ENCODE data around the gene NOVA2.

NOVA2 gene

DNA sequence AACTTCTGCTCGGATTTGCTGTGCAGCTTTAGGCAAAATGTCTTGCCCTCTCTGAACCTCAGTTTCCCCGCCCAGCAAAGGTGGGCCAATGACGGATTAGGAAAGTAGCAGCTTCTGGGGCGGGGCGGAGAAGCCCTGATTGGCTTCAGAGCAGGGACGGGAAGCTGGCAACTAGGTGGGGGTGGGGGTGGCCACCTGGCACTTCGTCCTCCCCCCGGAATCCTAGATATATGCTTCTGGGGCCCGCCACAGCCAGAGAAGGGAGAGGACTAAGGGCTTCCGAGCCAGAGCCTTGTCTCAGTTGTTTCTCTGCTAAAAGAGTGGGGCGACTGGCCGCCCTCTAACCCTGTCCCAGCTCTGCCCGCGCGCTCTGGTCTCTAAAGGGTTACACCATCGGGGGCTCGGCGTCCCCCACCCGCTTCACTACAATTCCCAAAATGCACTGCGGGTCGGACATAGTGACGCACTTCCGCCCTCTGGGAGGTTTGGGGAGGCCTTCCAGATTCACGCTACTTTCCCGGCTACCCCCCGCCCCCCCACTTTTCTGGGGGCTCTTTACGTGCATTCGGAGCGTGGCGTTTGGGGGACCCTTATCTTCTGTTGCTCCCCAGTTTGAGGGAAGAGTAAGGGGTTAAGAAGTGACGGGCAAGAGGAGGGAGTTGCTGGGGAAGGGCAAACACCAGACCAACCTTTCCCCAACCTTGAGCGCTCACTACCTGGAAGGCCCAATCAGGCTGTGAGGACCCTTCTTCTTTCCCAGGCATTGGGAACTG, 87.1 kb downstream of the NOVA2 start:
- H3K4me1 ChIP-seq (ENCODE audit: control insufficient read depth, insufficient read depth, low read depth, low read length), result peaks cover 40% of the 10 kb centered on the region
- no peak overlapping the region for H3K14ac ChIP-seq (ENCODE audit: low read length in 2 of 2)
- peaks cover 19% of the 10 kb centered on the region for H3K79me1 ChIP-seq (replicated peaks; ENCODE audit: low read length, poor library complexity, severe bottlenecking)
- H3K27ac ChIP-seq (ENCODE audit: low read length, poor library complexity, severe bottlenecking), result peak overlapping the region; percentile 94
- no peak overlapping the region for H2AK5ac ChIP-seq (ENCODE audit: low read length, severe bottlenecking)
- no peak overlapping the region for H2BK12ac ChIP-seq (ENCODE audit: low read length in 2 of 2)
- peak overlapping the region; percentile 54 for H2BK120ac ChIP-seq (ENCODE audit: low read depth, low read length)
- no peak overlapping the region for H3K23ac ChIP-seq (ENCODE audit: low read length in 2 of 2)
- H3K4ac ChIP-seq (ENCODE audit: low read depth in 1 of 2, low read length in 2 of 2), result peak overlapping the region; percentile 18 to 85
- H4K8ac ChIP-seq (ENCODE audit: low read length), result peak overlapping the region; percentile 78
- peak overlapping the region; percentile 80 to 88 for H3K4me3 ChIP-seq (ENCODE audit: insufficient read depth in 1 of 2, low read depth in 1 of 2, low read length in 2 of 2)
- peak overlapping the region; percentile 62 for H2AFZ ChIP-seq (ENCODE audit: low read depth, low read length)
- H2BK15ac ChIP-seq (ENCODE audit: low read depth, poor library complexity, severe bottlenecking), result no peak overlapping the region
- H3K9ac ChIP-seq (ENCODE audit: low read length), result peak overlapping the region; percentile 99
- H3K4me2 ChIP-seq (ENCODE audit: low read length, poor library complexity, severe bottlenecking), result peak overlapping the region; percentile 80
- H4K91ac ChIP-seq (ENCODE audit: low read length), result no peak overlapping the region
- peaks cover 14 to 37% of the 10 kb centered on the region in 2 experiments for H3K36me3 ChIP-seq (ENCODE audit: control insufficient read depth in 1 of 2, insufficient read depth in 2 of 2, low read depth in 1 of 2, low read length in 2 of 2)
- peak; percentile 97 for DNase-seq
- peak overlapping the region; percentile 59 to 93 for H3K18ac ChIP-seq (ENCODE audit: low read depth in 1 of 2, low read length in 2 of 2)
- H2BK5ac ChIP-seq (ENCODE audit: low read depth, low read length, poor library complexity, severe bottlenecking), result peak overlapping the region; percentile 53
- no peaks in the 10 kb centered on the region for H3K9me3 ChIP-seq (ENCODE audit: control insufficient read depth, low read length)
- no peaks in the 10 kb centered on the region for H3K27me3 ChIP-seq (ENCODE audit: control insufficient read depth in 1 of 2, insufficient read depth in 1 of 2, low read length in 2 of 2)
- 5% methylated on average over 27 of the region's 32 CpGs for WGBS

DNA sequence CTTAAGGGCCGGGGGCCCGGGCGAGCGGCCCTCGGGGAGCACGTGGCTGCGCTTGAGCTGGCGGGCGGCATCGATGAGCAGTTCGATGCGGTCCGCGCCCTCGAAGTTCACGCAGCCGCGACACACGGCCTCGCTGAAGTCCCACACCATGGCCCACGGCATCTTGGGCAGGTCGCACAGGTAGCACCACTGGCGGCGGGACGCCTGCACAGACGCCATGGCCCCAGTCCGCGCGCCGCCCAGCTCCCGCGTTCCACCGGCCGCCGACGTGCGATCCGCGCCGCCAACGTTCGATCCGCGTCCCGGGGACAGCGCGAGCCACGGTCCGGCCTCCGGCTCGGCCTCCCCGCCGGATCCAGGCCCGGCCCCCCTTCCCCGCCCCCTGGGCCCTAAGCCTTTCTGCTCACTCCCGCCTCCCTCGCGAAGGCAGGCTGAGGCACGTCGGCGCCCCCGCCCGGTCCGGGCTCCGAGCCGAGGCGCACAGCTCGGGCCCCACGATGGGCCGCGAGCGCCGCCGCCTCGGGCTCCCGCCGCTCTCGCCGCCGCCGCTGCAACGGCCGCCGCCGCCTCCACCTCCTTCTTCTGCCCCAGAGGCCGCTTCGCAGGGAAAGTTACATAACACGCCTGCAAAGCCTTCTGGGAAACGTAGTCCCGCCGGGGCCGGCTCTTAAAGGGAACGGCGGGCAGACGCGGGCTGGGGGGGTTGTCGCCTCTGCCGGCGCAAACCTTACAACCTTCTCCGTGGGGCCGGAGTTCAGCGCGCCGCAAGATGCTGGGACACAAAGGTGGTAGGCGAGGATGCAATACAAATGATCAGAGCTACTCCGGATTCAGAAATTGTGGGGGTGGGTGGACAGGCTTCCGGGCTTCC, 87.9 kb downstream of the NOVA2 start, which contains the start of gene IRF2BP1:
Gene IRF2BP1, minus strand, starts transcription at position 586 of the 871 bp plus-strand sequence. Its CDS starts 367 bp downstream, at position 219.
- H3K4me3 ChIP-seq (ENCODE audit: insufficient read depth in 1 of 2, low read depth in 1 of 2, low read length in 2 of 2), result peak within 1 kb of the TSS; percentile 80 to 88
- DNase-seq, result peak; percentile 97
- peaks cover 16% of the 10 kb centered on the region for H3K79me1 ChIP-seq (replicated peaks; ENCODE audit: low read length, poor library complexity, severe bottlenecking)
- peak within 1 kb of the TSS; percentile 46 to 85 for H3K4ac ChIP-seq (ENCODE audit: low read depth in 1 of 2, low read length in 2 of 2)
- peak within 1 kb of the TSS in 1 of 2 experiments; percentile 90 for H3K23ac ChIP-seq (ENCODE audit: low read length in 2 of 2)
- under 1% methylated on average over 67 of the region's 107 CpGs for WGBS
- H2AFZ ChIP-seq (ENCODE audit: low read depth, low read length), result peak within 1 kb of the TSS; percentile 62
- peak within 1 kb of the TSS; percentile 99 for H3K9ac ChIP-seq (ENCODE audit: low read length)
- peak within 1 kb of the TSS; percentile 93 to 95 for H3K18ac ChIP-seq (ENCODE audit: low read depth in 1 of 2, low read length in 2 of 2)
- peak within 1 kb of the TSS; percentile 54 for H2BK120ac ChIP-seq (ENCODE audit: low read depth, low read length)
- peak within 1 kb of the TSS; percentile 94 for H3K27ac ChIP-seq (ENCODE audit: low read length, poor library complexity, severe bottlenecking)
- H3K4me2 ChIP-seq (ENCODE audit: low read length, poor library complexity, severe bottlenecking), result peak within 1 kb of the TSS; percentile 80
- H3K27me3 ChIP-seq (ENCODE audit: control insufficient read depth in 1 of 2, insufficient read depth in 1 of 2, low read length in 2 of 2), result no peaks in the 10 kb centered on the region
- H2BK12ac ChIP-seq (ENCODE audit: low read length in 2 of 2), result peak within 1 kb of the TSS; percentile 70 to 92
- H4K91ac ChIP-seq (ENCODE audit: low read length), result peak within 1 kb of the TSS; percentile 76
- H2BK15ac ChIP-seq (ENCODE audit: low read depth, poor library complexity, severe bottlenecking), result peak within 1 kb of the TSS; percentile 44
- H3K4me1 ChIP-seq (ENCODE audit: control insufficient read depth, insufficient read depth, low read depth, low read length), result peaks cover 41% of the 10 kb centered on the region
- H2AK5ac ChIP-seq (ENCODE audit: low read length, severe bottlenecking), result no peak within 1 kb of the TSS
- H2BK5ac ChIP-seq (ENCODE audit: low read depth, low read length, poor library complexity, severe bottlenecking), result peak within 1 kb of the TSS; percentile 61
- H4K8ac ChIP-seq (ENCODE audit: low read length), result peak within 1 kb of the TSS; percentile 78
- H3K36me3 ChIP-seq (ENCODE audit: control insufficient read depth in 1 of 2, insufficient read depth in 2 of 2, low read depth in 1 of 2, low read length in 2 of 2), result peaks cover 14 to 29% of the 10 kb centered on the region in 2 experiments
- no peaks in the 10 kb centered on the region for H3K9me3 ChIP-seq (ENCODE audit: control insufficient read depth, low read length)
- H3K14ac ChIP-seq (ENCODE audit: low read length in 2 of 2), result peak within 1 kb of the TSS; percentile 15 to 91

DNA sequence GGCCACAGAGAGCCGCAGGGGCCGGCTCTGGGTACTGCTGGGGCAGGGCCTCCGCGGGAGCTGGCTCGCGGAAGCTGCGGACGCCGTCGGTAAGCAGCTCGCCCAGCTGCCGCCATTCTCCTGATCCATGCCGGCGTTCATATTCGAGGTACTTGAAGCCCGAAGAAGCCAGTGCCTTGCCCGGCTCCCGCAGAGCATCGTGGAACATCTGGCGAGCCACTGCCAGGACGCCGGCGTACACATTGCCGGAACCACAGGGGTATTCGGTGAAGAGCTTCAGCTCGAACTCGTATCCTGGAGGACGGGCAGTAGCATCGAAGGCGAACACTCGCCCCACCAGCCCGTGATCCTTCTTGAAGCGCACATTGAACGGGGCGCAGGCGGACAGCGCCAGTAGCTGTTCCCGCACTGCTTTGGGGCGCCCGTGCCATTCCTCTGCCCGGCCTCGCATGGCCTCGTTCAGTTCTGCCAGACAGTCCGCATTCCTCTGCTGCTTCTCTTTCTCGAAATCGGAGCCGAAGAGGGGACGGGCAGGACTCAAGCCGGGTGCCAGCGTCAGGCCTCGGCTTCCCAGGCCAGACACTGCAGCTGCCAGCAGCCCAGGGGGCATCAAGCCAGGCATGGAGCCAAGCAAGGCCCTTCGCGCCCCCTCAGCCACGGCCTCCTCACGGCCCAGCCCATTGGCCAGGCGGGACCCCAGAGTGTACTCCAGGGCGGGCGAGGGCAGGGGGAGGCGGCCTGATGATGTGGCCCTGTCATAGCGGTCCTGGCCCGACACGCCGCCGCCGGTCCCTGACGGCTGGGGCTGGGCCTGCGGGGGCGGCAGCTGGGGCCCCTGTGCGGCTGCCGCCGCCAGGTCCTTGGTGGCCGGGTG, 88.7 kb downstream of the NOVA2 start:
- H3K9me3 ChIP-seq (ENCODE audit: control insufficient read depth, low read length), result no peaks in the 10 kb centered on the region
- peaks cover 41% of the 10 kb centered on the region for H3K4me1 ChIP-seq (ENCODE audit: control insufficient read depth, insufficient read depth, low read depth, low read length)
- H3K27ac ChIP-seq (ENCODE audit: low read length, poor library complexity, severe bottlenecking), result no peak overlapping the region
- H2AK5ac ChIP-seq (ENCODE audit: low read length, severe bottlenecking), result no peak overlapping the region
- no peak overlapping the region for H3K18ac ChIP-seq (ENCODE audit: low read depth in 1 of 2, low read length in 2 of 2)
- H3K23ac ChIP-seq (ENCODE audit: low read length in 2 of 2), result peak overlapping the region in 1 of 2 experiments; percentile 2
- H3K79me1 ChIP-seq (replicated peaks; ENCODE audit: low read length, poor library complexity, severe bottlenecking), result peaks cover 16% of the 10 kb centered on the region
- H3K36me3 ChIP-seq (ENCODE audit: control insufficient read depth in 1 of 2, insufficient read depth in 2 of 2, low read depth in 1 of 2, low read length in 2 of 2), result peaks cover 9 to 21% of the 10 kb centered on the region in 2 experiments
- peak overlapping the region; percentile 80 to 88 for H3K4me3 ChIP-seq (ENCODE audit: insufficient read depth in 1 of 2, low read depth in 1 of 2, low read length in 2 of 2)
- H2BK5ac ChIP-seq (ENCODE audit: low read depth, low read length, poor library complexity, severe bottlenecking), result peak overlapping the region; percentile 61
- WGBS, result 73% methylated on average over 71 of the region's 72 CpGs
- H4K8ac ChIP-seq (ENCODE audit: low read length), result no peak overlapping the region
- H2BK12ac ChIP-seq (ENCODE audit: low read length in 2 of 2), result peak overlapping the region in 1 of 2 experiments; percentile 11
- peak overlapping the region; percentile 44 for H2BK15ac ChIP-seq (ENCODE audit: low read depth, poor library complexity, severe bottlenecking)
- peak overlapping the region; percentile 99 for H3K9ac ChIP-seq (ENCODE audit: low read length)
- H3K4ac ChIP-seq (ENCODE audit: low read depth in 1 of 2, low read length in 2 of 2), result peak overlapping the region in 1 of 2 experiments; percentile 47
- no peak overlapping the region for H2AFZ ChIP-seq (ENCODE audit: low read depth, low read length)
- H2BK120ac ChIP-seq (ENCODE audit: low read depth, low read length), result no peak overlapping the region
- H3K14ac ChIP-seq (ENCODE audit: low read length in 2 of 2), result peak overlapping the region in 1 of 2 experiments; percentile 66
- H4K91ac ChIP-seq (ENCODE audit: low read length), result peak overlapping the region; percentile 76
- DNase-seq, result no peak
- peak overlapping the region; percentile 70 for H3K4me2 ChIP-seq (ENCODE audit: low read length, poor library complexity, severe bottlenecking)
- peaks cover 0 to 1% of the 10 kb centered on the region in 2 experiments for H3K27me3 ChIP-seq (ENCODE audit: control insufficient read depth in 1 of 2, insufficient read depth in 1 of 2, low read length in 2 of 2)

All from mesenchymal stem cell (in vitro differentiated cells and primary cell).